GM06990 (cell line): ENCODE results near the gene RASD1.

Experiments used
- DNase-seq: peaks from one replicate; pipeline ENCODE4 v3.0.0-alpha.2; 2011; ENCODE audit not compliant: insufficient read length; ENCODE audit errors: extremely low read depth
- H3K27me3 ChIP-seq: replicated peaks from 2 replicates; pipeline ENCODE4 v1.6.0; 2011; ENCODE audit warnings: low read length; ENCODE audit not compliant: control insufficient read depth, insufficient read depth
- H3K36me3 ChIP-seq: 2 replicates; pipeline ENCODE4 v1.5.1; 2011; ENCODE audit warnings: low read length; ENCODE audit not compliant: control insufficient read depth, insufficient read depth
- H3K4me3 ChIP-seq: replicated peaks from 2 replicates; pipeline ENCODE4 v1.5.1; 2011; ENCODE audit warnings: low read depth, mild to moderate bottlenecking, control low read depth, low read length
- CTCF ChIP-seq: IDR thresholded peaks from 2 replicates; pipeline ENCODE4 v1.5.1; 2011; ENCODE audit warnings: low read length, control low read depth, mild to moderate bottlenecking, inconsistent platforms; ENCODE audit not compliant: insufficient read depth, poor library complexity, severe bottlenecking

Gene RASD1

GRCh38 chr17:17540935-17541639 is 44.9 kb upstream of the RASD1 start:
- TF ChIP-seq CTCF, result no peak
- H3K4me3 ChIP-seq, result no peak overlapping the region
- no peak for DNase-seq
- H3K36me3 ChIP-seq, result no peaks in the 10 kb centered on the region
- H3K27me3 ChIP-seq, result no peaks in the 10 kb centered on the region

GRCh38 chr17:17540278-17540906 is 44.2 kb upstream of the RASD1 start:
- no peak for DNase-seq
- TF ChIP-seq CTCF, result no peak
- no peaks in the 10 kb centered on the region for H3K27me3 ChIP-seq

GRCh38 chr17:17539591-17539990 is 43.4 kb upstream of the RASD1 start:
- Histone ChIP-seq H3K27me3 (no peaks in the 10 kb centered on the region), H3K36me3 (no peaks in the 10 kb centered on the region), H3K4me3 (no peak overlapping the region)
- DNase-seq, result no peak
- no peak for TF ChIP-seq CTCF

More at GRCh38 chr17:17540278-17540906, 44.2 kb upstream of the RASD1 start:
- no peaks in the 10 kb centered on the region for H3K36me3 ChIP-seq
- H3K4me3 ChIP-seq, result no peak overlapping the region

- no peak overlapping the region for H3K4me3 ChIP-seq
- no peak for DNase-seq
- no peak for TF ChIP-seq CTCF
- H3K36me3 ChIP-seq, result no peaks in the 10 kb centered on the region
- no peaks in the 10 kb centered on the region for H3K27me3 ChIP-seq
Measured at GRCh38 chr17:17538417-17539391, 42.5 kb upstream of the RASD1 start.

- no peak for TF ChIP-seq CTCF
- DNase-seq, result no peak
- Histone ChIP-seq H3K36me3 (no peaks in the 10 kb centered on the region), H3K4me3 (no peak overlapping the region), H3K27me3 (no peaks in the 10 kb centered on the region)
Measured at GRCh38 chr17:17537311-17538099, 41.3 kb upstream of the RASD1 start.
